GM15510 (cell line): ENCODE data around the gene NSD1.

Experiments used
- POLR2A ChIP-seq: IDR thresholded peaks from 3 replicates; pipeline ENCODE4 v1.6.1; 2011; ENCODE audit warnings: borderline replicate concordance; ENCODE audit not compliant: insufficient read length; ENCODE audit errors: extremely low read depth

Gene NSD1, protein sequence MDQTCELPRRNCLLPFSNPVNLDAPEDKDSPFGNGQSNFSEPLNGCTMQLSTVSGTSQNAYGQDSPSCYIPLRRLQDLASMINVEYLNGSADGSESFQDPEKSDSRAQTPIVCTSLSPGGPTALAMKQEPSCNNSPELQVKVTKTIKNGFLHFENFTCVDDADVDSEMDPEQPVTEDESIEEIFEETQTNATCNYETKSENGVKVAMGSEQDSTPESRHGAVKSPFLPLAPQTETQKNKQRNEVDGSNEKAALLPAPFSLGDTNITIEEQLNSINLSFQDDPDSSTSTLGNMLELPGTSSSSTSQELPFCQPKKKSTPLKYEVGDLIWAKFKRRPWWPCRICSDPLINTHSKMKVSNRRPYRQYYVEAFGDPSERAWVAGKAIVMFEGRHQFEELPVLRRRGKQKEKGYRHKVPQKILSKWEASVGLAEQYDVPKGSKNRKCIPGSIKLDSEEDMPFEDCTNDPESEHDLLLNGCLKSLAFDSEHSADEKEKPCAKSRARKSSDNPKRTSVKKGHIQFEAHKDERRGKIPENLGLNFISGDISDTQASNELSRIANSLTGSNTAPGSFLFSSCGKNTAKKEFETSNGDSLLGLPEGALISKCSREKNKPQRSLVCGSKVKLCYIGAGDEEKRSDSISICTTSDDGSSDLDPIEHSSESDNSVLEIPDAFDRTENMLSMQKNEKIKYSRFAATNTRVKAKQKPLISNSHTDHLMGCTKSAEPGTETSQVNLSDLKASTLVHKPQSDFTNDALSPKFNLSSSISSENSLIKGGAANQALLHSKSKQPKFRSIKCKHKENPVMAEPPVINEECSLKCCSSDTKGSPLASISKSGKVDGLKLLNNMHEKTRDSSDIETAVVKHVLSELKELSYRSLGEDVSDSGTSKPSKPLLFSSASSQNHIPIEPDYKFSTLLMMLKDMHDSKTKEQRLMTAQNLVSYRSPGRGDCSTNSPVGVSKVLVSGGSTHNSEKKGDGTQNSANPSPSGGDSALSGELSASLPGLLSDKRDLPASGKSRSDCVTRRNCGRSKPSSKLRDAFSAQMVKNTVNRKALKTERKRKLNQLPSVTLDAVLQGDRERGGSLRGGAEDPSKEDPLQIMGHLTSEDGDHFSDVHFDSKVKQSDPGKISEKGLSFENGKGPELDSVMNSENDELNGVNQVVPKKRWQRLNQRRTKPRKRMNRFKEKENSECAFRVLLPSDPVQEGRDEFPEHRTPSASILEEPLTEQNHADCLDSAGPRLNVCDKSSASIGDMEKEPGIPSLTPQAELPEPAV (N-terminal part only)

DNA sequence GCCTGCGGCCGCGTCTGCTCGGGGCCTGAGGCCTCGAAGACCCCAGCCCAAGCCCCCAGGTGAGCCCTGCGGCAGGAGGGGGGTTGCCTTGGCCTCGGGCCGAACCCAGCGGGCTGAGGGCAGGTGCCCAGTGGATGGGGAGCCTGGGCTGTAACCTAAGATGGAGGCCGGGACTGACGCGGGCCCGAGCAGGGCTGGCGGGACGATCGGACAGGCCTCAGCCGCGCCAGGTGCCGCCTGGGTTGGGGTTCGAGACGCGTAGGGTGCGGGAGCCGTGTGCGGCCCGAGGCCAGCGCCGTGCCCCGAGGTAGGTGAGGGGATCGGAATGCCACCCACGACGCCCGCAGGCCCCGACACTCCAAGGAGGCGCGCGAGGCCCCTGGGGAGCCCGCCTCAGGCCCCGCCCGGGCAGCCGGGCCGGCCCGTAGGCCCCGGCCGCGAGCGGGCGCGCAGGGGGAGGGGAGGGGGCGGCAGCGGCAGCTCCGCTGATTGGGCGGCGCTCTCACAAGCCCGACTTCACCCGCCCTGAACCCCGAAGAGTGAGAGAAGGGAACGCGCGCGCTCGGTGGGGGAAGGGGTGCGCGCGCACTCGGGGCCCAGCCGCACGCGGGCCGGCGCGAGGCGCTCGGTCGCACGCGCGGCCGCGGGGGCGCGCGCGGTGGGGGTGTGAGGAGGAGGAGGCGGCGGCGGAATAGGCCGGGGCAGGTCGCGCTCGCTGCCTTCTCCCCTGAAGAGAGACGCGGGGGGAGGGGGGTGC is at the start of gene NSD1:
Gene NSD1, plus strand, starts transcription at position 678 of the 757 bp plus-strand sequence. CDS start 1,331 bp downstream, outside the sequence.
- peak; percentile 71 for TF ChIP-seq POLR2A

DNA sequence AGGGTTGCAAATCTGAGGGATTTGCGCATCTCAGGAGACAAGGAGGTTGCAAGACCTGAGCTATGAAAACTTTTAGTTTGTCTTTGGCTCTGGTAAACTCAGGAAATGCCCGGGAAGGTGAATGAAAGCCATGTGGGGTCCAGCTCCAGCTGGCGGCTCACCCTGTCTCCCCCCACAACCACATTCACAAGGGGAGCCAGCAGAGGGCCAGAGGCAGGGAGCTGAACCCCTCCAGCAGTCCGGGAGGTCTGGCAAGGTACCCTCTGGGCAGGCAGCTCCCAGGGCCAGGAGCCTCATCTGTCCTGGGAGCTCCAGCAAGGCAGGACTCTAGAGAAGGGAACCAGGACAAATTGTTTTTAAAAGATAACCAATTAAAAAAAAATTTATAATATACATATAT is 49.4 kb upstream of the NSD1 start:
- TF ChIP-seq POLR2A = no peak

- no peak for TF ChIP-seq POLR2A
These were observed 47.5 kb upstream of the NSD1 start for GRCh38 chr5:177085985-177086653.

GRCh38 chr5:177086654-177087397 is 46.7 kb upstream of the NSD1 start, which contains the start of gene FGFR4:
Gene FGFR4 (plus strand): TSS chr5:177086915. CDS start chr5:177089603, 2,688 bp downstream.
- no peak for TF ChIP-seq POLR2A

DNA sequence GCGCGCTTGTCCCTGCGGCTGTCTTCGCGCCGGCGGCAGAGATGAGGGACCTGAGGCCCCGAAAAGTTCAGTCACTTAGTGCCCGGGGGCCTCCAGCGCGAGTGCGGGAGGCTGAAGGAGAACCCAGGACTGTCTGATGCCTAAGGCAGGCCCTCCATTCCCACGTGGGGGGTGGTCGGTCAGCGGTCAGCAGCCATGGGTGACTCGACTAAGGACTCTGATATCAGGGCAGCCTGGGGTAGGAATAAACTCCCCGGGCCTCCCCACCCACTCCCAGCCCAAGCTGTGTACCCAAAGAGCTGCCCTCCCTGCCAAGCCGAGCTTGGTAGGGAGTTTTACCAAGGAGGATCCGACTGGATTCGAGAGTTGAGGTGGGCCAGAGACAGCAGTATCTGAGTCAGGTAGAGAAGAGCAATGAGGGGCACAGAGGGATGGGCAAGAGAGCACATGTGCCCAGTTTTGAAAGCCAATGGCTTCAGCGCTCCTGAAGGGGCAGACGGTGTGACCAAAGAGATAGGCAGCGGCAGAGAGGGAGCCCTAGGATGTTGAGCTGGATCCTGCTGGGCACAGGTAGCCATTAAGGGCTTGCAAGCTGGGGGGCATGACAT is 46.1 kb upstream of the NSD1 start:
- no peak for TF ChIP-seq POLR2A

DNA sequence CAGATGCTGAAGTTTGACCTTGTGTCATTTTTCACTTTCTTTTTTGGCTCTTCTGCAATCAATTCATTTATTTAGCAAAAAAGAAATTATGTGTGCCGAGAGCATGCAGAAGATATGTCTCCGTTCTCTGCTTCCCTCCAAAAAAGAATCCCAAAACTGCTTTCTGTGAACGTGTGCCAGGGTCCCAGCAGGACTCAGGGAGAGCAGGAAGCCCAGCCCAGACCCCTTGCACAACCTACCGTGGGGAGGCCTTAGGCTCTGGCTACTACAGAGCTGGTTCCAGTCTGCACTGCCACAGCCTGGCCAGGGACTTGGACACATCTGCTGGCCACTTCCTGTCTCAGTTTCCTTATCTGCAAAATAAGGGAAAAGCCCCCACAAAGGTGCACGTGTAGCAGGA is 44.4 kb upstream of the NSD1 start:
- no peak for TF ChIP-seq POLR2A

GRCh38 chr5:177089825-177090641 is 43.5 kb upstream of the NSD1 start:
- TF ChIP-seq POLR2A = no peak

GRCh38 chr5:177090813-177091212 is 42.8 kb upstream of the NSD1 start:
- TF ChIP-seq POLR2A = no peak

DNA sequence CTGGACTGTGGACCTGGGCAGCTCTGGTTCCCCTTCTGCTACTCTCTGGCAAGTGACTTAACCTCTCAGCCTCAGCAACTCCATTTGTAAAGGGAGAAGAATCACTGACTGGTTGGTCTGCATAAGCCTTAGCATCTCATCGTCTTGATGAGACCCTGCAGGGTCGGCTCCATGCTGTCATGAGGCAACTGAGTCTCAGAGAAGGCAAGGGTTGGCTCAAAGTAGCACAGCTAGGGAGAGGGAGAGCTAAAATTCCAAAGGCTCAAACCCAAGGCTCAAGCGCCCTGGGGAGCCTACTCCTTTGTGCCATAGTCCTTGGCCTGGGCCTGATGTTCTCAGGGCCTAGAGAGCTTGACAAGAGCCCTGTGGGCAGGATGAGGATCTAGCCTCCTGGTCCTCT is 42.3 kb upstream of the NSD1 start:
- TF ChIP-seq POLR2A = no peak

- no peak for TF ChIP-seq POLR2A
These were observed 41.1 kb upstream of the NSD1 start for GRCh38 chr5:177092178-177093081.
